CD4-positive, alpha-beta T cell treated with Interleukin-4 for 4 hours (primary cell): Measurements from ENCODE around the gene DEFB129.
"Not testable (repeated sequence)": the region's sequence is repeated elsewhere in the genome, so short reads cannot be mapped to it uniquely, and the experiment has no call there.

Experiments
- DNase-seq: peaks from one replicate; pipeline ENCODE4 v3.0.0-alpha.2; 2020

DEFB129 gene

DNA sequence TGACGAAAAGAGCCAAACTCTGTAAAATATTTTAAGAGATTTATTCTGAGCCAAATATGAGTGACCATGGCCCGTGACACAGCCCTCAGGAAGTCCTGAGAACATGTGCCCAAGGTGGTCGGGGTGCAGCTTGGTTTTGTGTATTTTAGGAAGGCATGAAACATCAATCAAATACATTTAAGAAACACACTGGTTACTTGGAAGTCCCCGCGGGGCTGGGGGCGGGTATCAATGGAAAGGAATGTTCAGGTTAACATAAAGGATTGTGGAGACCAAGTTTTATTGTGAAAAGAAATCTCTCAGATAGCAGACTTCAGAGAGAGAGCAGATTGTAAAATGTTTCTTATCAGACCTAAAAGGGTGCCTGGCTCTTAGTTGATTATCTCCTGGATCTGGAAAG lies 26.4 kb downstream of the DEFB129 start:
- not testable (repeated sequence) for DNase-seq

- no peak for DNase-seq
Observed at GRCh38 chr20:257419-257818, 30.4 kb downstream of the DEFB129 start, which contains the start of gene DEFB132. Gene DEFB132 (plus strand): TSS chr20:257724. CDS start chr20:257779, 55 bp downstream.

DNA sequence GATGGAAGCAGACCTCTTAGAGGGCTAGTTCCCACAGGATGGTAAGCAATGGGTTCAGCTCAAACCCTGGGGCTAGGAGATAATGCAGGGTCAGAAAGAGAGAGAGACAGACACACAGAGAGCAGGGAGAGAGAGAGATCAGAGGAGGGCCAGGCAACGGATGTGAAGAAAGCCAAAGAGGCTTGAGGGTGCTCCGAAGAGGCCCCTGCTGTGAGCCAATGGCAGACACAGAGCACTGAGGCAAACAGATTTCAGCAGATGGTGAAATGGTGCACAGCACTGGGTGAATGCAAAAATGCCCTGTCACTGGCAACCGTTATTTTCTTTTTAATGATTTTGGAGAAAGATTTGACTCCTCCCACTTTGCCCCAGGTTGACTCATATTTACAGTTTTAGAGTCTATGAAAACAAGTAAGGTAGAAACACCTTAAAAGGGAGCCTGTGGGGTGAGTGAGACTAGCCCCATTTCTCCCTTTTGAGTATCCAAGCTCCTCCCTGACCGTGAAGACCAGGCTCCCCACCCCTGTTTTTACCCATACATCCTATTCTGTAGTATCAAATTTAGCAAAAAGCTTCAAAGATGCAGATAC lies 31.3 kb downstream of the DEFB129 start:
- no peak for DNase-seq

- DNase-seq, result no peak
Observed at GRCh38 chr20:258963-259362, 31.9 kb downstream of the DEFB129 start.

- no peak for DNase-seq
Observed at GRCh38 chr20:259981-260380, 32.9 kb downstream of the DEFB129 start.

DNA sequence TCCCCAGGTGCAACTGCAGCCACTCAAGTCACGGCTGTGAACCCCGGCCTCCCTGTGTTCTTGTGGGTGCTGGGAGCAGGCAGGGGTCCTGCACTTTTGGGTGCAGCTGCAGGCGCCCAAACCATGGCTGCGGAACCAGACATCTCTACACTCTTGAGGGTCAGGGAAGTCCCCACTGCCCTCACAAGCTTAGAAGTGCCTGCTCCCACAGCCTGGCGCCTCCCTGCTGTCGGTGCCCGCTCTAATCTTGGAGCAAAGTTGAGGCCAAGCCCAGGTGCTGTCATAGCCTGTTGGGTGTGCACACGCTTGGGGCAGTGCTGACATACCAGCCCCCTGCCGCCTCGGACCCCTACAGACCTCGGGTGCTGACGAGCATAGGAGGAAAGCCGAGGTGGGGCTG lies 36.6 kb downstream of the DEFB129 start:
- no peak for DNase-seq

DNA sequence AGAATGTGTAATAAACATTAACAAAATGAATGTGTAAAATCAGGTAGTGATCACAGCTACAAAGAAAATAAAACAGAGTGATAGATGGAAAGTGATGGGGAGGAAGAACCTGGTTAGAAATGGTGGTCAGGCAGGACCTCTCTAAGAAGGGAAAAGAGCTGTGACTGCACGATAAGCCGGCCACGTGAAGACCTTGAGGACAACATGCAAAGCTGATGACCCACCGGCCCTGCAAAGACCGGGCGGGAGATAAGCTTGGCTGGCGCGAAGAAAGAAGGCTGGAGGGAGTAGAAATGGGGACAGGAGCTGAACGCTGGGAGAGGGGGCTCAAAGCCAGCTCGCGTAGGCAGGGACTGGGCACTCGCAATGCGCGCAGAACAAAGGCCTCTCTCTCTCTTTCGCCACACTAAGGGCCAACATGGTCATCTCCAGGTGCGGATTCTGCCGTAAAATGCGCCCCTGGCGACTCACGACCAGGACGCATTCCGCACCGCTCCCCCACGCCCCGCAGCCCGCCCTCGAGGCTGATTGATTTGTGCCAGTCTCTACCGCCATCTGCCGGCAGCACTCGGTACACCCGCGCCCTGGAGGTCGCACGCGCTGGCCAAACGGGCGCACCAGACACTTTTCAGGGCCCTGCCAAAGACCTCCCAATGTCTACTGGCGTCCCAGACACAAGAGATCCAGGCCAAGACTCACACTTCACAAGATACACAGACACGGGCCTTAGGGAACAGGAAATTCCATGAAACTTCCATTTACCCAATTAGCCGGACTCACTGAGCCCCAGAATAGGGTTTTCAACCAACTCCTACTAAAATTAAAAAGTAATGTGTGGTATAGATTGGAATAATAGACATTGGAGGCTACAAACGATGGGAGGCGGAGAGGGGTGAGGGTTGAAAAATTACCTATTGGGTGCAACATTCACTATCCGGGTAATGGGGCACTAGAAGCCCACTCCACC lies 39.8 kb downstream of the DEFB129 start:
- DNase-seq, result peak; percentile 81

GRCh38 chr20:270517-270916 lies 43.5 kb downstream of the DEFB129 start:
- no peak for DNase-seq

- DNase-seq, result no peak
Observed at GRCh38 chr20:271069-271468, 44.0 kb downstream of the DEFB129 start.

DNA sequence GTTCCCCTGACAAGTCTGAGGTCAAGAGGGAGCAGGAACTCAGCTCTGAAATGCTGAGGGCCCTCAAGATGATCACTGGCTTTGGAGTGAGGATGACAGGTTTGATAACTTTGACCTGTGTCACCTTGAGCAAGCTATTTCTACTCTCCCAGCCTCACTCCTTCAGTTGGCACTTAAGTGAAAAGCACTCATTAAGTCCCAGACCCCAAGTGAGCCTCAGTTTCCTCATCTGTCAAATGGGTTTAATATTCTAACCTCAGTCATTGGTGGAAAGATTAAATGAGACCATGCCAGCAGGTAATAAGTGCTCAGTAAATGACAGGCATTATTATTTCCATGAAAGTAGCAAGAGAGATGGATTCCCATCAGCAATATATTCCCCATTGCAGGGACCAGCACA lies 44.5 kb downstream of the DEFB129 start:
- DNase-seq, result no peak

GRCh38 chr20:272718-273117 lies 45.7 kb downstream of the DEFB129 start:
- DNase-seq, result no peak

DNA sequence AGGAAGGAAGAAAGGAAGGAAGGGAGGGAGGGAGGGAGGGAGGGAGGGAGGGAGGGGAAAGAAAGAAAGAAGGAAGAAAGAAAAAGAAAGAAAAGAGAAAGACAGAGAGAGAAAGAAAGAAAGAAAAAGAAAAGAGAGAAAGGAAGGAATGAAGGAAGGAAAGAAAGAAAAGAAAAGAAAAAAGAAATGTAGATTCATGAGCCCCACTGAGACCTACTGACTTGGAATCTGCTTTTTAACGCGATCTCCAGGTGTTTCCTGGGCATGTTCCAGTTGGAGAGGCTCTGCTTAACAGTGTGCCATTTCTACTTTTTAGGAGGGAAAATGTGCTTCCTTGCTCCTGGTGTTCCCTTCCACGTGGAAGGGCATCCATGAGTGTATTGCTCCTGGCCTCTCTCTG lies 46.8 kb downstream of the DEFB129 start:
- DNase-seq, result no peak

- DNase-seq, result no peak
Observed at GRCh38 chr20:275791-276190, 48.7 kb downstream of the DEFB129 start.

GRCh38 chr20:276620-277495 lies 49.8 kb downstream of the DEFB129 start:
- no peak for DNase-seq

- no peak for DNase-seq
Observed at GRCh38 chr20:277496-277781, 50.4 kb downstream of the DEFB129 start.

- no peak for DNase-seq
Observed at GRCh38 chr20:278181-278580, 51.1 kb downstream of the DEFB129 start.

- DNase-seq, result peak; percentile 35
Observed at GRCh38 chr20:278607-279571, 51.8 kb downstream of the DEFB129 start.
